ENCODE data around the gene CDK4. TPM values are rescaled to one million over a fixed set of nuclear protein-coding genes. Genes with fewer than 3 reads are reported as not detected.
"Not testable (repeated sequence)": the region's sequence is repeated elsewhere in the genome, so short reads cannot be mapped to it uniquely, and the experiment has no call there.

CDK4 gene
- total RNA-seq, 1 donor from 2014 or later, result 140 TPM

GRCh38 chr12:57777367-57777766 lies 25.3 kb upstream of the CDK4 start:
- no peaks in the 10 kb centered on the region for H3K9me3 Mint-ChIP-seq (ENCODE audit: low read depth)
- no peak for DNase-seq (ENCODE audit: low spot score)
- TF ChIP-seq CTCF (IDR thresholded peaks at IDR 0.05), result no peak
- H3K36me3 Mint-ChIP-seq (ENCODE audit: low read depth), result peaks cover 13% of the 10 kb centered on the region
- H3K27ac Mint-ChIP-seq (ENCODE audit: unreplicated experiment), result no peak overlapping the region
- H3K4me3 Mint-ChIP-seq (ENCODE audit: unreplicated experiment), result no peak overlapping the region
- H3K27me3 Mint-ChIP-seq (ENCODE audit: low read depth), result no peaks in the 10 kb centered on the region
- H3K4me1 Mint-ChIP-seq (ENCODE audit: low read depth), result peaks cover 16% of the 10 kb centered on the region

- Mint-ChIP-seq H3K9me3 (ENCODE audit: low read depth) (no peaks in the 10 kb centered on the region), H3K4me1 (ENCODE audit: low read depth) (peaks cover 23% of the 10 kb centered on the region), H3K36me3 (ENCODE audit: low read depth) (peaks cover 13% of the 10 kb centered on the region), H3K4me3 (ENCODE audit: unreplicated experiment) (no peak overlapping the region), H3K27me3 (ENCODE audit: low read depth) (no peaks in the 10 kb centered on the region), H3K27ac (ENCODE audit: unreplicated experiment) (no peak overlapping the region)
- no peak for TF ChIP-seq CTCF (IDR thresholded peaks at IDR 0.05)
- no peak for DNase-seq (ENCODE audit: low spot score)
Measured at GRCh38 chr12:57776247-57776587, 24.1 kb upstream of the CDK4 start.

- Mint-ChIP-seq H3K9me3 (ENCODE audit: low read depth) (no peaks in the 10 kb centered on the region), H3K27me3 (ENCODE audit: low read depth) (no peaks in the 10 kb centered on the region), H3K27ac (ENCODE audit: unreplicated experiment) (peak overlapping the region; percentile 8), H3K4me1 (ENCODE audit: low read depth) (peaks cover 26% of the 10 kb centered on the region), H3K4me3 (ENCODE audit: unreplicated experiment) (no peak overlapping the region), H3K36me3 (ENCODE audit: low read depth) (peaks cover 13% of the 10 kb centered on the region)
- no peak for DNase-seq (ENCODE audit: low spot score)
- peak; percentile 13 for TF ChIP-seq CTCF (IDR thresholded peaks at IDR 0.05)
Measured at GRCh38 chr12:57775563-57776246, 23.6 kb upstream of the CDK4 start.

GRCh38 chr12:57775044-57775443 lies 22.9 kb upstream of the CDK4 start:
- Mint-ChIP-seq H3K27ac (ENCODE audit: unreplicated experiment) (no peak overlapping the region), H3K36me3 (ENCODE audit: low read depth) (peaks cover 17% of the 10 kb centered on the region), H3K4me1 (ENCODE audit: low read depth) (peaks cover 26% of the 10 kb centered on the region), H3K27me3 (ENCODE audit: low read depth) (no peaks in the 10 kb centered on the region), H3K9me3 (ENCODE audit: low read depth) (no peaks in the 10 kb centered on the region), H3K4me3 (ENCODE audit: unreplicated experiment) (no peak overlapping the region)
- DNase-seq (ENCODE audit: low spot score), result no peak
- TF ChIP-seq CTCF (IDR thresholded peaks at IDR 0.05), result no peak

GRCh38 chr12:57774634-57775033 lies 22.5 kb upstream of the CDK4 start:
- not testable (repeated sequence) for DNase-seq (ENCODE audit: low spot score); H3K4me3 Mint-ChIP-seq (ENCODE audit: unreplicated experiment); H3K27me3 Mint-ChIP-seq (ENCODE audit: low read depth); H3K9me3 Mint-ChIP-seq (ENCODE audit: low read depth); H3K27ac Mint-ChIP-seq (ENCODE audit: unreplicated experiment)
- Mint-ChIP-seq H3K4me1 (ENCODE audit: low read depth) (peaks cover 26% of the 10 kb centered on the region), H3K36me3 (ENCODE audit: low read depth) (peaks cover 20% of the 10 kb centered on the region)

All from chondrocyte (in vitro differentiated cells).